Fibroblast of skin of right quadriceps (primary cell): Measurements from ENCODE around the gene NPW.
"Not testable (repeated sequence)": the region's sequence is repeated elsewhere in the genome, so short reads cannot be mapped to it uniquely, and the experiment has no call there.

Experiments used
- DNase-seq: peaks from one replicate; pipeline ENCODE4 v3.0.0-alpha.2; 2013

Gene NPW

GRCh38 chr16:2002406-2003230 is 17.0 kb upstream of the NPW start:
- DNase-seq, result no peak

GRCh38 chr16:2003231-2003826 is 16.3 kb upstream of the NPW start:
- no peak for DNase-seq

GRCh38 chr16:2003827-2004641 is 15.6 kb upstream of the NPW start:
- peak; percentile 77 for DNase-seq

GRCh38 chr16:2004795-2005517 is 14.6 kb upstream of the NPW start:
- DNase-seq, result no peak

GRCh38 chr16:2005646-2006045 is 13.9 kb upstream of the NPW start:
- no peak for DNase-seq

GRCh38 chr16:2006317-2006716 is 13.3 kb upstream of the NPW start:
- no peak for DNase-seq

- no peak for DNase-seq
Observed at GRCh38 chr16:2007081-2007836, 12.3 kb upstream of the NPW start.

DNA sequence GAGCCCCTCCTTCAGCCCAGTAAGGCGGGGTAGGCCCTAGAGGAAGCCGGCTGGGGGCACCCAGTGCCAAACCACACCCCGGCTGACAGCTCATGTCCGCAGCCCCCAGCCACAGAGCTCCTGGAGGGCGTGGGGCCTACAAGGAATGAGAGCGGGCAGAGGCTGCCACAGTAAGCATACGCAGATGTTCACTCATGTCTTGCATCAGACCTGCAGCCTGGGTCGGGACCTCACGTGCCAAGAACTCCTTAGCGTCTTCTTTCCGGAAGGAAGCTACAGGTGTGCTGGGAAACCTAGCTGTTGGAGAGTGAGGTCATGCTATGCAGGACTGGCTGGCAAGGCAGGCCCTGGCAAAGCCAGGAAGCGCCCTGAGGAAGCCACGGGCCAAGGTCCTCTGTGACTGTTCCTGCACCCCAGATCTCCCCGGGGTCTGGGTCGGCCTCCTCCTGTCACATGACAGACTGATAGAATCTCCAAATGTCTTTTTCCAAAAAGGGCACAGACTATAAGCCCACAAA is 11.5 kb upstream of the NPW start:
- DNase-seq, result peak; percentile 31

DNA sequence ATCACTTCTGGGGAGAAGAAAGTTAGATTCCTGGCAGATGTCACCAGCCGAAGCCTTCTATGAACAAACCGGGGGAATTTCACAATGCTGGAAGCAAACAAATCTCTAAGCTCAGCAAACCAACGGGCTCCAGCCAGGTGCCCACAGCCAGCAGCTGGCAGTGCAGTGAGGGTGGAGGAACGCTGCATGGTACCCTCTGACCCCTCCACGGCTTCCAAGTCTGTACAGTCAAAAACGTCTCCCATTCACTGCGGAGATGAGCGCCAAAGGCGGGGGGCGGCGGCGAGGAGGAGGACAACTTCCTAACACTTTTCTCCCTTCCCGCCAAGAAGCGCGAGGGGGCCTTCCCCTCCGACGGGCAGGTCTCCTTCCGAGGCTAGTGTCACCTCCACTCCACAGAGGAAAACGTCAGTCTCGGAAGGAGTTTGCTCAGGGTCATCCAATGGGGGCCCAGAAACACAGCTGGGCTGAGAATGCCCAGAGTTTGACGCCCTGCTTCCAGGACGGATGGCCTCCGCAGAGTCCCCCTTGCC is 10.9 kb upstream of the NPW start:
- DNase-seq, result peak; percentile 11

- DNase-seq, result no peak
Observed at GRCh38 chr16:2009164-2009711, 10.3 kb upstream of the NPW start.

DNA sequence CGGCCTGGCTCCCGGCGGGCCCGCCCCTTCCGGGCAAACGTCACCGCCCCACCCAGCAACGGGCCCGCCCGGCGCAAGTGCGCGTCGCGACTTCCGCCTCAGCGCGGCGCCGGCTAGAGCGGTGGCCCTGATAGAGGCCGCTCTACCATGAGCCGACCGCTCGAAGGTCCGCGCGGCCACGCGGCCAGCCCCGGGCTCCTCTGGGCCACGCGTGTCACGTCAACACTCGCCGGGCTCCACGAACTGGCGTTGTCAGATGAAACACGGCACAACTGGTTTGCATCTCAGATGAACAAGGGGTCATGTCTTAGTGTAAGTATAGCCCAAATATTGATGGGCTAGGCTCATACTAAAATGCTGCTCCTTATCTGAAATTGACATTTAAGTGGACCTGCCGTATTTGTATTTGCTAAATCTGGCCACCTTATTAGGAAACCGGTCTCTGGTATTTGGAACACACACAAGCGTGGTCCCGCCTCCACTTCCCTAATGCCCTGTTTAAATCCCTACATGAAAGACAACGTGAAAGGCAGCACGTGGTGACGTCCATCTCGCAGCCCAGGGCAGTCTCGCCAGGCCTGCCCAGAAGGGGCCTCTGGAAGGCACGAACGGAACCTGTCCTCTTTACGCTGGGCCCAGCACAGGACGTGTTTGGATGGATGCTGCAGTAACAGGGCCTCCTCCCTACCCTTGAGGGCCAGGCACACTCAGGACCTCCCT is 9.6 kb upstream of the NPW start, which contains the start of gene ZNF598:
Gene ZNF598 (minus strand): TSS at position 31 of the 720 bp plus-strand sequence.
- peak; percentile 88 for DNase-seq

DNA sequence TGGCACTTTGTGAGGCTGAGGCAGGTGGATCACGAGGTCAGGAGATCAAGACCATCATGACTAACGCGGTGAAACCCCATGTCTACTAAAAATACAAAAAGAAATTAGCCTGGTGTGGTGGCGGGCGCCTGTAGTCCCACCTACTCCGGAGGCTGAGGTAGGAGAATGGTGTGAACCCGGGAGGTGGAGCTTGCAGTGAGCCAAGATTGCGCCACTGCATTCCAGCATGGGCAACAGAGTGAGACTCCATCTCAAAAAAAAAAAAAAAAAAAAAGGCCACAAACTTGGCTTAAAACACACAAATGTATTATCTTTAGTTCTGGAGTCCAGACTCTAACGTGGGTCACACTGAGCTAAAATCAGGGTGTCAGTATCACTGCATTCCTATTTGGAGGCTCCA is 7.9 kb upstream of the NPW start:
- DNase-seq, result not testable (repeated sequence)

DNA sequence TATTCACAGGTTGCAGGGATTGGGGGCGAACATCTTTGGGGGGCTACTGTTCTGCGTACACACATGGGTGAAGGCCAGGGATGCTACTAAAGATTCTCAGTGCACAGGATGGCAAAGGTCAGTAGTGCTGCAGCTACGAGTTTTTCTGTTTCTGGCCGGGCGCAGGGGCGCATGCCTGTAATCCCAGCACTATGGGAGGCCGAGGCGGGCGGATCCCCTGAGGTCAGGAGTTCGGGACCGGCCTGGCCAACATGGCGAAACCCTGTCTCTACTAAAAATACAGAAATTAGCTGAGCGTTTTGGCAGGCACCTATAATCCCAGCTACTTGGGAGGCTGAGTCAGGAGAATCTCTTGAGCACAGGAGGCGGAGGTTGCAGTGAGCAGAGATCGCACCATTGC is 6.1 kb upstream of the NPW start:
- DNase-seq, result no peak

DNA sequence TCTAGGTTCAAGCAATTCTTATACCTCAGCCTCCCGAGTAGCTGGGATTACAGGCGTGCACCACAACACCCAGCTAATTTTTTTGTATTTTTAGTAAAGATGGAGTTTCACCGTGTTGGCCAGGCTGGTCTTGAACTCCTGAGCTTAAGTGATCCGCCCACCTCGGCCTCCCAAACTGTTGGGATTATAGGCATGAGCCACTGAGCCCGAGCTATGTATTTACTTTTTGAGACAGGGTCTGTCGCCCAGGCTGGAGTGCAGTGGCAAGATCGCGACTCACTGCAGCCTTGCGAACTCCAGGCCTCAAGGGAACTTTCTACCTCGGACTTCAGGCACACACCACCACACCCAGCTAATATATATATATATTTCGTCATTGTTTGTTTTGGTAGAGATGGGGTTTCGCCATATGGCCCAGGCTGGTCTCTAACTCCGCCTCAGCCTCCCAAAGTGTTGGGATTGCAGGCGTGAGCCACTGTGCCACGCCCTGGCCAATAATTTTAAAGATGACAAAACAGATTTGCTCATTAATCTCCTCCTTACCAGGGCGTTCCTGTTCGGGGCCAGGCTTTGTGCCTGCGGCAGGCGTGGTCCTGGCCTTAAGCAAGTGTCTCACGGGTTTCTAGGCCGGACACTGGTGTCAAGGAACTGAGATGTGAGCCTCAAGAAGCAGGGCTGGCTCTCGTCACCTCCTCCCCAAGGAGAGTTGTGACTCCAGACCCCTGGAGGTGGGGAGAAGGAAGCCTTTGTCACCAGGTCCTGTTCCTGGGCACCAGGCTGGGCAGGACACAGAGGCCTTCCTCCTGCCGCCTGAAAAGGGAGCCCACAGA is 4.3 kb upstream of the NPW start:
- no peak for DNase-seq

DNA sequence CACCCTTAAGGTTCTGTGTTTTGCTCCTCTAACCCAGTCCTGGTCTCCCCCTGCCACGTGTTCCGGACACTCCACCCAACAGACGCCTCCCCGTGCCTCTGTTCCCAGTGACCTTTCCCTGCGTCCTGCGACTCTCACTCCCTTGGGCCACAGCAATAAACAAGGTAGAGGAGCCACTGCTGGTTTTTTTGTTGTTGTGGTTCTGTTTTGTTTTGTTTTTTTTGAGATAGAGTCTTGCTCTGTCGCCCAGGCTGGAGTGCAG is 3.7 kb upstream of the NPW start:
- DNase-seq, result no peak

DNA sequence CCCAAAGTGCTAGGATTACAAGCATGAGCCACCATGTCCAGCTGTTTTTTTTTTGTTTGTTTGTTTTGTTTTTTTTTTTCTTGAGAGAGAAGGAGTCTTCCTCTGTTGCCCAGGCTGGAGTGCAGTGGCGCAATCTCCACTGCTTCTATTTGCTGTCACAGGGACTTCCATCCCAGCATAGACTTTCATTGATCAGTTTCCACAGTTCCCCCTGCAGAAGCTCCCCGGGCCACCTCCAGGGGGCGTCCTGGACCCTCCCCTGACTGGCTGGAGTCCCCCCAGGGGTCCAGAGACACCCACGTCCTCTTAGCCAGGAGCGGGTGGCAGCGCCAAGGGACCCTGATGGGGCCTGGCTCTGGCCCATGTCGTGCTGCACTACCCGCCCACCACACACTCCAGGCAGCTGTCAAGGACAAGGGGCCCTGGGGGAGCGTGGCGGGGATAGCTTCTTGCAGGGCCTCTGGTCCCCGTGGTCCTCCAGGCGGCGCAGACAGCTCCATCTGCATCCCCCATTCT is 3.1 kb upstream of the NPW start:
- DNase-seq, result no peak

DNA sequence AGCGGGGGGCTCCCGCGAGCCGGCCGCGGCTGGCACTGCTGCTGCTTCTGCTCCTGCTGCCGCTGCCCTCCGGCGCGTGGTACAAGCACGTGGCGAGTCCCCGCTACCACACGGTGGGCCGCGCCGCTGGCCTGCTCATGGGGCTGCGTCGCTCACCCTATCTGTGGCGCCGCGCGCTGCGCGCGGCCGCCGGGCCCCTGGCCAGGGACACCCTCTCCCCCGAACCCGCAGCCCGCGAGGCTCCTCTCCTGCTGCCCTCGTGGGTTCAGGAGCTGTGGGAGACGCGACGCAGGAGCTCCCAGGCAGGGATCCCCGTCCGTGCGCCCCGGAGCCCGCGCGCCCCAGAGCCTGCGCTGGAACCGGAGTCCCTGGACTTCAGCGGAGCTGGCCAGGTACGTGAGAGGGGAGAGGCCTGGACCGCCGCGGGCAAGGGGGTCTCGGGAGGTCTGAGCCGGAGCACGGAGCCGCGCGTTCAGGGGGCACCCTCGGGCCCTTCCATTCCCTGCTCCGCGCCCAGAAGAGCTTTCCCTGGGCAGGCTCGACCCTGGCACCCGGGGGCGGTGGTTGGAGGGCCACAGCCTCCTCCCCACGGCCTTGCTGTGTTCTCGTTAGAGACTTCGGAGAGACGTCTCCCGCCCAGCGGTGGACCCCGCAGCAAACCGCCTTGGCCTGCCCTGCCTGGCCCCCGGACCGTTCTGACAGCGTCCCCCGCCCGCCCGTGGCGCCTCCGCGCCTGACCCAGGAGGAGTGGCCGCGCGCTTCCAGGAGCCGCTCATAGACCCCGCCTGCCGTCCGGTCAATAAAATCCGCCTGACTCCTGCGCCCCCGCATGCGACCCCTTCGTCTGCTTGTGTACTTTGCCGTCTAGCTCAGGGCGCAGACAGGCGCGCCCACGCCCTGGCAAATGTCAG is 591 bp downstream of the NPW start:
- DNase-seq, result no peak

DNA sequence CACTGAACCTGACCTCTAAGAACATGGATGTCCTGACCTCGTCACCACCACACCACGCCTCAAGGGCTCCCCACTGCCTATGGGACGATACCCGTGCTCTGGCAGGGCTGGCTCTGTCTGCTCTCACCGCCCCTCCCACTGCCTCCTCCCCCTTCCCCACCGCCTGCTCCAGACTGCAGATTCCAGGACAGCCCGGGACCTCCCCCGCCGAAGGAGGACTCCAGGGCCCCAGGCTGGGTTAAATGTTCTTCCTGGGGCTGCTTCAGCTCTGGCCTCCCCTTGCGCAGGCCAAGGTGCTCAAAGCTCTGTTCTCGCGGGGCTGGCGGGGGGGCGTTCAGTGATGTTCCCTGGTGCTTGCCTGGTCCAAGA is 3.1 kb downstream of the NPW start:
- DNase-seq, result peak; percentile 63
